ENCODE results near the gene XAGE3. TPM values are rescaled to one million over a fixed set of nuclear protein-coding genes. Genes with fewer than 3 reads are reported as not detected.

Gene XAGE3
- total and polyA plus RNA-seq, 4 donors, result 0.61 TPM; not detected in 3

GRCh38 chrX:52824608-52825007, 43.3 kb downstream of the XAGE3 start:
- Histone ChIP-seq H3K9me3 (ENCODE audit: control insufficient read depth in 4 of 4, low read length in 3 of 4) (no peaks in the 10 kb centered on the region), H3K27me3 (ENCODE audit: control insufficient read depth in 4 of 4, insufficient read depth in 4 of 4, low read length in 3 of 4) (no peaks in the 10 kb centered on the region), H3K4me1 (ENCODE audit: control insufficient read depth in 4 of 4, insufficient read depth in 4 of 4, low read length in 3 of 4) (no peaks in the 10 kb centered on the region), H3K36me3 (ENCODE audit: control insufficient read depth in 4 of 4, insufficient read depth in 3 of 4, low read depth in 1 of 4, low read length in 3 of 4) (no peaks in the 10 kb centered on the region), H3K27ac (ENCODE audit: low read depth in 1 of 2, low read length in 2 of 2) (no peak overlapping the region), H3K4me3 (ENCODE audit: low read depth in 1 of 3, low read length in 3 of 3) (no peak overlapping the region), H3K9ac (ENCODE audit: low read depth in 1 of 2, low read length in 2 of 2) (no peak overlapping the region)
- TF ChIP-seq MAX (IDR thresholded peaks at IDR 0.05), result no peak
- TF ChIP-seq RAD21 (IDR thresholded peaks at IDR 0.05), result no peak
- WGBS, result 74% methylated on average over 2 of the region's 2 CpGs
- no peak for DNase-seq (ENCODE audit: low spot score)

DNA sequence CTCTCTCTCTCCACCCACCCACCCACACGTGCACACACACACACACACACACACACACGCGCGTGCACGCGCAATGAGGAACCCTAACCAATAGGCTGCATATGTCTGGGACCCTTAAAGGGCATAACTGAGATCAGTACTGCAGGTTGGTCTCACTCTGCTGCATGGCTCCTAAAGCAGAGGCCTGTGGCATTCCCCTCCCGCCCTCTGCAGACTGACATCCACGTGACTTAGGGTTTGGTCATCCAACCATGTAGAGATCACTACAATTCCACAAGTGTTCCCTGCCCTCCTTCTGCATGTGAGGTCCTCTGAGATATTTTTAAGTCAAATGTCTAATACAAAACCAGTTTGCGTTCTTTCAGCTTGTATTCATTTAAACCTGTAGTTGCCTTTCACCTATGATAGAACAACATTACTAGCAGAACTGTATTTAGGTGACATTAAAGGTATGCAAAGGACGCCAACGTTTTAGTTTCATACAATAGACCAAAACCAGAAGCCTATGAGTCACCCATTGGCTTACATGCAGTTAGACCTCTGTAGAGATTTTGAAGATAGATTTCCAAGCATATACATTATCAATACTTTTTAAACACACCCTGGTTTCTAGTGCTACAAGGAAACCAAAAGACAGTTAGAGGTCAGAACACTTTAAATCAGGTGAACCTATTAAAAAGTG, 46.7 kb downstream of the XAGE3 start:
- Histone ChIP-seq H3K4me1 (ENCODE audit: control insufficient read depth in 4 of 4, insufficient read depth in 4 of 4, low read length in 3 of 4) (no peaks in the 10 kb centered on the region), H3K9ac (ENCODE audit: low read depth in 1 of 2, low read length in 2 of 2) (no peak overlapping the region), H3K4me3 (ENCODE audit: low read depth in 1 of 3, low read length in 3 of 3) (no peak overlapping the region), H3K36me3 (ENCODE audit: control insufficient read depth in 4 of 4, insufficient read depth in 3 of 4, low read depth in 1 of 4, low read length in 3 of 4) (no peaks in the 10 kb centered on the region), H3K9me3 (ENCODE audit: control insufficient read depth in 4 of 4, low read length in 3 of 4) (no peaks in the 10 kb centered on the region), H3K27ac (ENCODE audit: low read depth in 1 of 2, low read length in 2 of 2) (no peak overlapping the region), H3K27me3 (ENCODE audit: control insufficient read depth in 4 of 4, insufficient read depth in 4 of 4, low read length in 3 of 4) (no peaks in the 10 kb centered on the region)
- WGBS, result 90% methylated on average over 11 of the region's 11 CpGs
- TF ChIP-seq RAD21 (IDR thresholded peaks at IDR 0.05), result no peak
- TF ChIP-seq, protein P1, sequence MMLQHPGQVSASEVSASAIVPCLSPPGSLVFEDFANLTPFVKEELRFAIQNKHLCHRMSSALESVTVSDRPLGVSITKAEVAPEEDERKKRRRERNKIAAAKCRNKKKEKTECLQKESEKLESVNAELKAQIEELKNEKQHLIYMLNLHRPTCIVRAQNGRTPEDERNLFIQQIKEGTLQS (IDR thresholded peaks at IDR 0.05), result no peak
- TF ChIP-seq YY1 (IDR thresholded peaks at IDR 0.05), result no peak
- TF ChIP-seq, protein P2, sequence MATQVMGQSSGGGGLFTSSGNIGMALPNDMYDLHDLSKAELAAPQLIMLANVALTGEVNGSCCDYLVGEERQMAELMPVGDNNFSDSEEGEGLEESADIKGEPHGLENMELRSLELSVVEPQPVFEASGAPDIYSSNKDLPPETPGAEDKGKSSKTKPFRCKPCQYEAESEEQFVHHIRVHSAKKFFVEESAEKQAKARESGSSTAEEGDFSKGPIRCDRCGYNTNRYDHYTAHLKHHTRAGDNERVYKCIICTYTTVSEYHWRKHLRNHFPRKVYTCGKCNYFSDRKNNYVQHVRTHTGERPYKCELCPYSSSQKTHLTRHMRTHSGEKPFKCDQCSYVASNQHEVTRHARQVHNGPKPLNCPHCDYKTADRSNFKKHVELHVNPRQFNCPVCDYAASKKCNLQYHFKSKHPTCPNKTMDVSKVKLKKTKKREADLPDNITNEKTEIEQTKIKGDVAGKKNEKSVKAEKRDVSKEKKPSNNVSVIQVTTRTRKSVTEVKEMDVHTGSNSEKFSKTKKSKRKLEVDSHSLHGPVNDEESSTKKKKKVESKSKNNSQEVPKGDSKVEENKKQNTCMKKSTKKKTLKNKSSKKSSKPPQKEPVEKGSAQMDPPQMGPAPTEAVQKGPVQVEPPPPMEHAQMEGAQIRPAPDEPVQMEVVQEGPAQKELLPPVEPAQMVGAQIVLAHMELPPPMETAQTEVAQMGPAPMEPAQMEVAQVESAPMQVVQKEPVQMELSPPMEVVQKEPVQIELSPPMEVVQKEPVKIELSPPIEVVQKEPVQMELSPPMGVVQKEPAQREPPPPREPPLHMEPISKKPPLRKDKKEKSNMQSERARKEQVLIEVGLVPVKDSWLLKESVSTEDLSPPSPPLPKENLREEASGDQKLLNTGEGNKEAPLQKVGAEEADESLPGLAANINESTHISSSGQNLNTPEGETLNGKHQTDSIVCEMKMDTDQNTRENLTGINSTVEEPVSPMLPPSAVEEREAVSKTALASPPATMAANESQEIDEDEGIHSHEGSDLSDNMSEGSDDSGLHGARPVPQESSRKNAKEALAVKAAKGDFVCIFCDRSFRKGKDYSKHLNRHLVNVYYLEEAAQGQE (IDR thresholded peaks at IDR 0.05), result no peak
- no peak for TF ChIP-seq JUND (IDR thresholded peaks at IDR 0.05)
- no peak for TF ChIP-seq MAX (IDR thresholded peaks at IDR 0.05)
- TF ChIP-seq HNF4G (IDR thresholded peaks at IDR 0.05), result no peak
- TF ChIP-seq RXRA (IDR thresholded peaks at IDR 0.05), result no peak
- TF ChIP-seq HNF4A (conservative IDR thresholded peaks at IDR 0.05), result no peak
- no peak for TF ChIP-seq GABPA (IDR thresholded peaks at IDR 0.05 in 1 of 2, conservative IDR thresholded peaks at IDR 0.05 in 1 of 2)
- DNase-seq (ENCODE audit: low spot score), result no peak

- no peak for DNase-seq (ENCODE audit: low spot score)
- no peaks in the 10 kb centered on the region for H3K9me3 ChIP-seq (ENCODE audit: control insufficient read depth in 4 of 4, low read length in 3 of 4)
- no peaks in the 10 kb centered on the region for H3K36me3 ChIP-seq (ENCODE audit: control insufficient read depth in 4 of 4, insufficient read depth in 3 of 4, low read depth in 1 of 4, low read length in 3 of 4)
- no peak for TF ChIP-seq HNF4A (conservative IDR thresholded peaks at IDR 0.05)
- no peak for TF ChIP-seq EGR1 (IDR thresholded peaks at IDR 0.05; ENCODE audit: low read depth in 2 of 2)
- no peak for TF ChIP-seq FOXA1 (IDR thresholded peaks at IDR 0.05)
- no peak for TF ChIP-seq YY1 (IDR thresholded peaks at IDR 0.05)
- TF ChIP-seq, protein P2 (IDR thresholded peaks at IDR 0.05), result no peak
- TF ChIP-seq, protein P3, sequence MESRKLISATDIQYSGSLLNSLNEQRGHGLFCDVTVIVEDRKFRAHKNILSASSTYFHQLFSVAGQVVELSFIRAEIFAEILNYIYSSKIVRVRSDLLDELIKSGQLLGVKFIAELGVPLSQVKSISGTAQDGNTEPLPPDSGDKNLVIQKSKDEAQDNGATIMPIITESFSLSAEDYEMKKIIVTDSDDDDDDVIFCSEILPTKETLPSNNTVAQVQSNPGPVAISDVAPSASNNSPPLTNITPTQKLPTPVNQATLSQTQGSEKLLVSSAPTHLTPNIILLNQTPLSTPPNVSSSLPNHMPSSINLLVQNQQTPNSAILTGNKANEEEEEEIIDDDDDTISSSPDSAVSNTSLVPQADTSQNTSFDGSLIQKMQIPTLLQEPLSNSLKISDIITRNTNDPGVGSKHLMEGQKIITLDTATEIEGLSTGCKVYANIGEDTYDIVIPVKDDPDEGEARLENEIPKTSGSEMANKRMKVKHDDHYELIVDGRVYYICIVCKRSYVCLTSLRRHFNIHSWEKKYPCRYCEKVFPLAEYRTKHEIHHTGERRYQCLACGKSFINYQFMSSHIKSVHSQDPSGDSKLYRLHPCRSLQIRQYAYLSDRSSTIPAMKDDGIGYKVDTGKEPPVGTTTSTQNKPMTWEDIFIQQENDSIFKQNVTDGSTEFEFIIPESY (IDR thresholded peaks at IDR 0.05), result no peak
- no peak for TF ChIP-seq HNF4G (IDR thresholded peaks at IDR 0.05)
- TF ChIP-seq, protein P1 (IDR thresholded peaks at IDR 0.05), result no peak
- no peak for TF ChIP-seq TAF1 (conservative IDR thresholded peaks at IDR 0.05)
- TF ChIP-seq SP1 (IDR thresholded peaks at IDR 0.05), result no peak
- no peak for TF ChIP-seq GABPA (IDR thresholded peaks at IDR 0.05 in 1 of 2, conservative IDR thresholded peaks at IDR 0.05 in 1 of 2)
- H3K4me3 ChIP-seq (ENCODE audit: low read depth in 1 of 3, low read length in 3 of 3), result no peak overlapping the region
- WGBS, result 83% methylated on average over 4 of the region's 4 CpGs
- no peak overlapping the region for H3K27ac ChIP-seq (ENCODE audit: low read depth in 1 of 2, low read length in 2 of 2)
- H3K4me1 ChIP-seq (ENCODE audit: control insufficient read depth in 4 of 4, insufficient read depth in 4 of 4, low read length in 3 of 4), result no peaks in the 10 kb centered on the region
- H3K9ac ChIP-seq (ENCODE audit: low read depth in 1 of 2, low read length in 2 of 2), result no peak overlapping the region
- H3K27me3 ChIP-seq (ENCODE audit: control insufficient read depth in 4 of 4, insufficient read depth in 4 of 4, low read length in 3 of 4), result no peaks in the 10 kb centered on the region
Measured at GRCh38 chrX:52819788-52820187, 48.1 kb downstream of the XAGE3 start.

Data from liver (tissue), 9 donors.